Measurements from ENCODE around the gene SATB2.

DNA sequence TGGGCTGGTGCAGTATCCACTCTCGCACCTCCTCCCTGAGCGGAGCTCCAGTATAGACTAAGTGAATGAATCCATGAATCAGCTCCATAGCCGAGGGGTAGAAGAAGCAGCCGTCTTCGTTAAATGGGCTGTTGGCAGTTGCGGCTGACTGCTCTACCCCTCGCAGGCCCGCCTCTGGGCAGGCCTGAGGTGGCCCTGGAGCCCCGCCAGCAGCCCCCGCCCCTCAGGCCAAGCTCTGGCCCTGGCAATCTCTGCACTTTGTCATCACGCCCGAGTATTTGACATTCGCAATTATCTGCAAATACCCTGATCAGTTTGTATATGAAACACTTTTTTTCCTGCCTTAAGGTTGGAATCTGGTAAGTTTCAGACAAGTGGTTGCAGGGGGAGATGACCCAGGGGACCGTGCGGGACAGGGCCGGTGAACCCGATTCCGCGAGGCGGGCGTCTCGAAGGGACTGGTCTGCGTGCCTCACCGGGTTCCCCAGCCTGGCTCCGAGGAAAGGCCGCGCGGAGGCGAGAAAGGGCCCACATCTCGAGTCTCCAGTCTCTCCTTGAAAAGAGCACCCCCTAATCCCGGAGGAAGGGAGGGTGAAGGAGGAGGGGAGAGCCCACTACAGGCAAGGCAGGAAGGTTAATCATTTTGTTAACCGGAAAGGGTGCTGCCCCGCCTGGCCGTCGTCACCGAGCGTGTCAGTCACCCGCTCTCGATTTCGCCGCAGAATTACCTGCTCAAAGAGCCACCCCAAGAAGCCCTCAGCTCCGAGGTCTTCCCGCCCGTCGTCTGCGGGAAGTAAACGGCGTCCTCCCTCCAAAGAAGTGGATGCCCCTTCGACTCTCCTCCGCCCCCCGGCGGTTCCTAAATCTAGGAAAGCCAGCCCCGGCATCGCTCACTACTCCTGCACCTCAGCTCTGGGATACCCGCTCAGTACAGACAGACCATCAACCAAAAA lies 11.1 kb upstream of the SATB2 start:
- TF ChIP-seq, protein P1, sequence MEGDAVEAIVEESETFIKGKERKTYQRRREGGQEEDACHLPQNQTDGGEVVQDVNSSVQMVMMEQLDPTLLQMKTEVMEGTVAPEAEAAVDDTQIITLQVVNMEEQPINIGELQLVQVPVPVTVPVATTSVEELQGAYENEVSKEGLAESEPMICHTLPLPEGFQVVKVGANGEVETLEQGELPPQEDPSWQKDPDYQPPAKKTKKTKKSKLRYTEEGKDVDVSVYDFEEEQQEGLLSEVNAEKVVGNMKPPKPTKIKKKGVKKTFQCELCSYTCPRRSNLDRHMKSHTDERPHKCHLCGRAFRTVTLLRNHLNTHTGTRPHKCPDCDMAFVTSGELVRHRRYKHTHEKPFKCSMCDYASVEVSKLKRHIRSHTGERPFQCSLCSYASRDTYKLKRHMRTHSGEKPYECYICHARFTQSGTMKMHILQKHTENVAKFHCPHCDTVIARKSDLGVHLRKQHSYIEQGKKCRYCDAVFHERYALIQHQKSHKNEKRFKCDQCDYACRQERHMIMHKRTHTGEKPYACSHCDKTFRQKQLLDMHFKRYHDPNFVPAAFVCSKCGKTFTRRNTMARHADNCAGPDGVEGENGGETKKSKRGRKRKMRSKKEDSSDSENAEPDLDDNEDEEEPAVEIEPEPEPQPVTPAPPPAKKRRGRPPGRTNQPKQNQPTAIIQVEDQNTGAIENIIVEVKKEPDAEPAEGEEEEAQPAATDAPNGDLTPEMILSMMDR (conservative IDR thresholded peaks at IDR 0.05 in 1 of 2, IDR thresholded peaks at IDR 0.05 in 1 of 2; ENCODE audit: low read depth in 1 of 2, low read length in 2 of 2) = no peak
- TF ChIP-seq EZH2 (IDR thresholded peaks at IDR 0.05; ENCODE audit: low read length, missing control alignments) = peak; percentile 87

Data from fibroblast of lung (primary cell).